HEK293T (cell line): Measurements from ENCODE around the gene GRB14.

Source experiments
- ARNT ChIP-seq: fragments of 450-650 bp; IDR thresholded peaks from 2 replicates; pipeline ENCODE4 v1.6.1; 2017; ENCODE audit warnings: mild to moderate bottlenecking
- BHLHE40 ChIP-seq: fragments of 450-650 bp; IDR thresholded peaks from 2 replicates; pipeline ENCODE4 v1.6.1; 2016; ENCODE audit warnings: mild to moderate bottlenecking, moderate library complexity, borderline replicate concordance
- CTBP1 ChIP-seq: fragments of 450-650 bp; IDR thresholded peaks from 2 replicates; pipeline ENCODE4 v1.6.1; 2016; ENCODE audit warnings: borderline replicate concordance
- ELF4 ChIP-seq: fragments of 450-650 bp; IDR thresholded peaks from 2 replicates; pipeline ENCODE4 v1.6.1; 2017; ENCODE audit warnings: antibody characterized with exemption
- FOXA1 ChIP-seq: fragments of 450-650 bp; IDR thresholded peaks from 2 replicates; pipeline ENCODE4 v1.6.1; 2016; ENCODE audit warnings: mild to moderate bottlenecking
- FOXK2 ChIP-seq: fragments of 450-650 bp; IDR thresholded peaks from 2 replicates; pipeline ENCODE4 v1.6.1; 2016; ENCODE audit warnings: mild to moderate bottlenecking
- FOXM1 ChIP-seq: fragments of 450-650 bp; IDR thresholded peaks from 2 replicates; pipeline ENCODE4 v1.6.1; 2017; ENCODE audit warnings: mild to moderate bottlenecking, borderline replicate concordance
- L3MBTL2 ChIP-seq: fragments of 450-650 bp; conservative IDR thresholded peaks from 2 replicates; pipeline ENCODE4 v1.6.1; 2016; ENCODE audit warnings: mild to moderate bottlenecking
- NFRKB ChIP-seq: fragments of 450-650 bp; IDR thresholded peaks from 2 replicates; pipeline ENCODE4 v1.6.1; 2016; ENCODE audit warnings: mild to moderate bottlenecking, moderate library complexity
- PKNOX1 ChIP-seq: fragments of 450-650 bp; IDR thresholded peaks from 2 replicates; pipeline ENCODE4 v1.6.1; 2016
- SP1 ChIP-seq: fragments of 450-650 bp; IDR thresholded peaks from 2 replicates; pipeline ENCODE4 v1.6.1; 2017
- SUZ12 ChIP-seq: fragments of 450-650 bp; IDR thresholded peaks from 2 replicates; pipeline ENCODE4 v1.6.1; 2016; ENCODE audit warnings: mild to moderate bottlenecking
- TARDBP ChIP-seq: fragments of 450-650 bp; IDR thresholded peaks from 2 replicates; pipeline ENCODE4 v1.6.1; 2016
- ZNF384 ChIP-seq: fragments of 450-650 bp; IDR thresholded peaks from 2 replicates; pipeline ENCODE4 v1.6.1; 2016

- TF ChIP-seq ARNT (no peak), SP1 (no peak), TARDBP (no peak), CTBP1 (no peak), FOXK2 (no peak), FOXM1 (no peak), L3MBTL2 (no peak), FOXA1 (no peak), ZNF384 (no peak), NFRKB (no peak), BHLHE40 (no peak), PKNOX1 (no peak), SUZ12 (no peak), ELF4 (no peak)
These were observed 55.9 kb downstream of the GRB14 start for GRCh38 chr2:164565359-164565758.
